SHP77 treated with DMSO at 0.1 percent for 48 hours (cell line): ENCODE measurements around the gene ADAM10.
"Not testable (repeated sequence)": the region's sequence is repeated elsewhere in the genome, so short reads cannot be mapped to it uniquely, and the experiment has no call there.

ENCODE experiments used
- DNase-seq: peaks from one replicate; lab custom pipeline; 2025; lab: John Stamatoyannopoulos, UW

ADAM10 gene

DNA sequence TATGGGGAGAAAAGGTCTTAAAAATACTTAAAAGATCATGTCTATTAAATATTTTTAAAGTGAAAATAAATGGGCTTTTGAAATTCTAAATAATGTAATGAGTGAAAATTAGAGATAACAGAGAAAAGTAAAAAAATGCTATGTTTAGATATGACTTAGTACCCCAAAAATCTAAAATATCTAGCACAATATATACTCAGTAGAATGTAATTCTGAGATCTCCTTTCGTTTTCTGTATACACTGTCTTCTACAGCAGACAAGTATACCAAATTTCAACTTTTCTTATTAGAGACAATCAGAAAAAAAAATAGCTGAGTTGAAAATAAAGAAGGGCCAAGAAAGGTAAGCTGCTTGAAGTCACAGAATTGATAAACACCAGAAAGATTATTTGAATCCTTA, 140.8 kb downstream of the ADAM10 start:
- no peak for DNase-seq

DNA sequence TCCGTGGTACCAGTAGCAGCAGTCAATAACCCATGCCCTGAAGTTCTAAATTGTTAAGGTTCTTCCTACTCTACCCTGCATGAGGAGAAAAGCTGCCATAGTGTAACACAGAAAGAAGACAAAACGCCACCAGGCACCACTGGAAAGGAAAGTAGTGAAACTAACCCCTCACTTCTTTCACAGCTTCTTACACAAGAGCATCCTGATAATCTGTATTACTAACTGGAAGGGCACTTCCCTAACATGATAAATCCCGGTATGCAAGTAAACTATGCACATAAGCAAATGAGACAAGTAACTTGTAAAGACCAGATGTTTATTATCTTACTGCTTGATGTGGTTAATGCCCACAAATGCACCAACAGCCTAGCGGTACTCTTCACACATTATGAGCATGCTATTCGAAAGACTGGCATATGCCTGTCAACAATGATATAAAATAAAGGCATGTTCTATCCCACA, 141.3 kb downstream of the ADAM10 start:
- DNase-seq = no peak

DNA sequence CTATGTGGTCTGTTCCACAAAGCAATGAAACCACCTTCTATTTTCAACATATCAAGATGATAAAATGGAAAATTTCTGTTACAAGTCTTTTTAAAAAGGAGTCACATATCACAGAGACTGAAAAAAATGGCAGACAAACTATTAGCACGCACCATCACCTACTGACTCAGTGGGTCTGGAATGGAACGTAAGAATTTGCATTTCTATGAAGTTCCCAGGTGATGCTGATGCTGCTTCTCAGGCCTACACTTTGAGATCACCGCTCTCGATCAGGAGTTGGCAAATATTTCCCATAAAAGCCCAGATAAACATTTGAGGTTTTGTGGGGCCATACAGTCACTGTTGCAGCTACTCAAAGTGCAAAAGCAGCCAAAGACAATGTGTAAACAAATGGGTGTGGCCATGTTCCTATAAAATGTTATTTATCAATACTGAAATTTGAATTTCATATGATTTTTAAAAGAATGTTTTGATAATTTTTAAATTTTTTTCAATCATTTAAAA, 142.9 kb downstream of the ADAM10 start:
- DNase-seq = no peak

DNA sequence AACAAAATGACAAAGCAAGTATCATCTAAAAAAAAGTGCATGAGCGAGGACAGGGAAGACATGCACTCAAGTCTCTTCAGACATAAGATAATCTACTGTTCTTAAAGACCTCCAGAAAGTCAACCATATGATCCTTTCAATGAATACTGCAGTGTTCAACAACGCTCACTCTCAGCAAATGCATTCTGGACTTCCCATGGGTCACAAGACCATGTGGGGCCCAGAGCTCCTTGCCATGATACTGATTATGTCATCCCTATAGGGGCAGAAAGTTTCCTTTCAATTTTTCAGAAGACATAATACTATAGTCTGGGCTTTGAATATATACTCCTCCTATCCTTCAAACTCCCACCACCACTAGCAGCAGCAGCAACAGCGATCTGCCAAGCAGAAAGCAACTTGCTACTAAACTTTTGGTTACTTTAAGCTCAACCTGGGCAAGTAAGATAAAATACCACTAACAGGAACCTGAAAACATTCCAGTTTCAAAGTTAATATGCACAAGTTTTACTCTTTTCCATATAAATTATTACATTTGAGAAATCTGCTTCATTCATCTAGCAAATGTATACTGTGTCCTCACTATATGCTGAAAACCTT, 143.5 kb downstream of the ADAM10 start:
- DNase-seq = no peak

DNA sequence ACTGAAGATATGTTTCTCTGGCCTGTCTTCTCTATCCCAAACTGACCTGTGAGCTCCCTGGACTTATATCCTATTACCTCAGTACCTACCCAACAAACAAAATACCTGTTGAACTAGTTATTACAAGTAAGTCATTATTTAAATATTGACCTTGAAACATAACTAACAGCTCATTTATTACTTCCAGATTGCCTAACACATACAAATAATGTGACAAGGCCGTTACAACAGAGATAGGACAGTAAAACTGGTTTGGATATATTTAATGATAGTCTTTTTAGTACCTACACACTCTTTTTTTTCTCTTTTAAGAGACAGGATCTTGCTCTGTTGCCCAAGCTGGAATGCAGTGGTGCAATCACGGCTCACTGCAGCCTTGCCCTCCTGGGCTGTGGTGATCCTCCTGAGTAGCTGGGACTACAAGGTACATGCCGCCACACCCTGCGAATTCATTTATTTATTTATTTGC, 145.0 kb downstream of the ADAM10 start:
- DNase-seq = no peak

DNA sequence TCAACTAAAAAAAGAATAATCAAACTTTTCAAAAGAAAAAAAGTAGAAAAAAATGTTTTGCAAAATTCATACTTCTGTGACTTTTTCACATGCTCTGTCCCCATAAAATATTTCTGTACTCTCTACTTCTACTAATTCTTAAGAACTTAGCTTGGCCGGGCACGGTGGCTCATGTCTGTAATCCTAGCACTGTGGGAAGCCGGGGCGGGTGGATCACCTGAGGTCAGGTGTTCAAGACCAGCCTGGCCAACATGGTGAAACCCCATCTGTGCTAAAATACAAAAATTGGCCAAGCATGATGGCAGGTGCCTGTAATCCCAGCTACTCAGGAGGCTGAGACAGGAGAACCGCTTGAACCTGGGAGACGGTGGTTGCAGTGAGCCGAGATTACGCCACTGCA, 145.6 kb downstream of the ADAM10 start:
- DNase-seq = not testable (repeated sequence)

DNA sequence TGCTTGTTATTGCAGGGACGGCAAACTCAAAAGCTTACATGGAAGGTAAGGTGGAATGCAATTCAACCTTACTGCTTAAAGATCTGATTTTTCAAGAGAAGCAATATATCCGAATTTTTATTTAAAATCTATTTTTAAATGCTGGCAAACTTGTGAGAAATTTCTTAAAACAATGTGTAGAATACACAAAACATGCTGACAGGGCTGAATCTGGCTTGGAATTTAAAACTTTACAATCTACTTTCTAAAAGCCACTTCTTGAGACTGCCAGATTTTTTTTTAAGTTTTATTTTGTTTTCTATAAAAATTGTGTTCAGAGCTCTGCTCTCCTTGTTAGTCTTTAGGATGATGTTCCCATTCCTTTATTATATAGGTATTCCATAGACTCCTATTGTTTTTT, 146.7 kb downstream of the ADAM10 start:
- no peak for DNase-seq

DNA sequence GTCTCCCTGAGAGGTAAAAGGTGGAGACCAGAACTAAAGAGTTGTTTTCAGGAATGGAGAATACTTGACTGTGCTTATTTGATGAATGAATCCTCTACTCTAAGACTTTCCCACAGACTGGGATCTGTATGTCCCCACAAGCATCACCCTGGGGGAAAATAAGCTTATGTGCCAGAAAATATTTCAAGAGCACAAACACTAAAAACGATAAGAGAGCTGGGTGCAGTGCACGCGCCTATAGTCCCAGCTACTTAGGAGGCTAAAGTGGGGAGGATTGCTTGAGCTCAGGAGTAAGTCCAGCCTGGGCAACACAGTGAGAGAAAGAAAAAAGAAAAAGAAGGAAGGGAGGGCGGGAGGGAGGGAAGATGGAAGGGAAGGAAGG, 150.7 kb downstream of the ADAM10 start:
- no peak for DNase-seq

DNA sequence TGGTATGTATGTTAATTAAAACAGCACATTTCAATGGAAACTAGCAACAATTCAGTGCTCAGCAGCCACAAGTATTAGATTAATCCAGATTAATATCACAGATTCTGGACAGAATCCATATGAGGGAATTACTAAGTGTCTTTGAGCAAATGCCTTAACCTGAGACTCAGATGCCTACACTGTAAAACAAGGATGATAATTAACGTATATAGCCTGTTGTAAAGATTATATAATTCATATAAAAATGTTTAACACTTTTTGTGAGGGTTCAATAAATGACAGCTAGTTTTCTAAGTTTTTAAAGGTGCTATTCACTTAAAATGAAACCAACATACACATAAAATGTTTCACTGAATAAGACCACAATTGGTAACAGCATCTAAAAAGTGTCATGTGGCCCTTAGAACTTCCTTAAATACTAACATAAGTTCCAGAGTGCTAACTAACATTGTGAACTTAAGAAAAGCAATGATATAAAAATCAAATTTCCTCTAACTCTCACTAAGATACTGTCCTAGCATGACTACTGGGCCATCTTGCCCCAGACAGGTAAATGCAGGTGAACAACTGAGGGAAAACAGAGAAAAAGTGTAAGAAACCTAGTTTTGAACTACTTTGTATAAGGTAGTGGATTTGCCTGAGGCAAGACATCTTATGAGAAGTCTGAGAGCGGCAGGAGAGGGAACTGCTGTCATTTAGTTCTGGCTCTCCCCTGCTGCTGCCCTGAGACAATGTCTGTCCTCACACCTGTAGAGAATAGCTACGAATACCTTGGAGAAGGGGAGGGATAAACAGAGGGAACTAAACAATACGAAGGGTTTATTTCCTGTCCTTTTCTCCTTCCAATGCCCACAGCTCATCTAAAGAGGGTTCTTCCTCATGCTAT, 151.3 kb downstream of the ADAM10 start:
- no peak for DNase-seq

DNA sequence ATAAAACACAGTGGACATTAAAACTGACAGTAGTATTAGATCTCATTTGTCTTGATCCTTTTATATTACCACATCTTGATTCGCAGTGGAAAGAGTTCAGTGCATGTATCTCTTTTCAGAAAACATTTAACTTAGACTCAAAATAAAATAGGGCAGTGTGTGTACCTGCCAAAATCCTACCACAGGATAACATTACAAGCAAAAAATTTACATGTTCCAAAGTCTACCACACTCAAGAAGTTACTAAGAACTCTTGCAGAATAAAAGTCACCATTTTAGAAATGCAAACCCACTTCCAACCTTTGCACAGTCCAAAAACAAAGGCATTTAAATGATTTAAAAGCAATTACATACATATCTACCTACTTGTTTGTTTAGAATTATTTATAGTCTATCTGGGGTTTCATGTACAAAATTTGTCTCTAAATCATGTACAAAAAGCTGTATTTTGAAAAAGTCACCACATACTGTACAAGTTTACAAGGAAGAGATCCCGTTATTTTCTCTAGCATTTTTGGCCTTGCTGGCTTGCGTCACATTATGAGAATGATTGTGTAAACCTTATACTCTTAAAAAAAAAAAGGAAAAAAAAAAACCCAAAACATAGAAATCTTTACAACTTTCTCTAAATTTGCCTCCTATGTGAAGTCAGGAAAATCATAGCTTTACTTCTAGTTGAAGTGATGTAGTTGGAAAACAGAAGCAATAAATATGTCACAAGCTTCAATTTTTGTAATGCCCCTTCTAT, 153.8 kb downstream of the ADAM10 start:
- DNase-seq = no peak

DNA sequence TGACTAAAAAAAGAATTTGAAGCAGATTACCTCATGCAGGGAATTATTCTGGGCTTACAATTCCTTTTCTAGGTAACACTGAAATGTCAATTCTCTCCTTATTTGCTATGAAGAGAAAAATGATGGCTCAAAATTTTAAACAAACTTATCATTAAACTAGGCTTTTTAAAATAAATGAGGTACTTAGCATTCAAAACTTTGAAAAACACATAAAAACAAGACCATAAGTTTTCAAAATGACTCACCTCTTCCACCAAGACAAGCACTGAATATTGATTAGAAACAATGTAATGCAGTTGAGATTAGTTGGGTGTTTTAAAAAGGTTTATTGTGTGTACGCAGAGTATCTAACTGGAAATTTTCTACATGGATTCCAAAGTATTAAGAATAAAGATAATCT, 154.6 kb downstream of the ADAM10 start:
- no peak for DNase-seq

DNA sequence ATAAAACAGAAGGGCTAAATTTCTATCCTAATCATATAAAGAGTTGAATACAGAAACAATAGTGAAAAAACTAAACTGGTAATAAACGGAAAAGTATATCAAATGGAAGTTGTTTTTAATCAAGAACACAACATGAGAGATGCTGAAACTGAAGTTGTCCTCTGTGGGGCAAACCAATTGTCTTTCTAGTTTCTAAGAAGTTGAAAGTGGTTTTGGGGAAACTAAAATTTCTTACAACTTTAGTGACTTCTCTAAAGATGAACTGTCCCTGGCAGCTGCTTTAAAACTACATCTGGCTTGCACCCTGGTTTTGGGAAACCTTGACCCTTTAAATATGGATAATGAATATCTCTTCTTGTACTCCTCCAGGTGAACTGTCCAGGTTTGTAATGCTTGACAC, 155.6 kb downstream of the ADAM10 start:
- no peak for DNase-seq

DNA sequence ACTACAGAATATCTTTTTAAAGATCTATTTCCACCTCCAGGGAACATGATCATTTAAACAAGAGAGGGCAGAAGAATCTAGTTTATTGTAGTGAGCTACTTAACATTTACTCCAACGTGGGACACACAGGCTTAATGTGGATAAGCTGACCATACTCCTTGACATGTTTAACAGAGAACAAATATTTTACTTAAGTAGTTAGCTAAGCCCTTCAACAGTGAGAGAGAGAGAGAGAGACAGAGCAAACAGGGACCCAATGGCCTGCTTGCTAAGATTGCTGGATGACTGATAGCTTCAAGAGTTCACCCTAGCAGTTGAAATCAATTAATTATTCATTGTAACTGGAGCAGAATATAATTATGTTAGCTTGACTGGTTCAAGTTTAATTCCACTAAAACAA, 158.6 kb downstream of the ADAM10 start:
- DNase-seq = no peak

DNA sequence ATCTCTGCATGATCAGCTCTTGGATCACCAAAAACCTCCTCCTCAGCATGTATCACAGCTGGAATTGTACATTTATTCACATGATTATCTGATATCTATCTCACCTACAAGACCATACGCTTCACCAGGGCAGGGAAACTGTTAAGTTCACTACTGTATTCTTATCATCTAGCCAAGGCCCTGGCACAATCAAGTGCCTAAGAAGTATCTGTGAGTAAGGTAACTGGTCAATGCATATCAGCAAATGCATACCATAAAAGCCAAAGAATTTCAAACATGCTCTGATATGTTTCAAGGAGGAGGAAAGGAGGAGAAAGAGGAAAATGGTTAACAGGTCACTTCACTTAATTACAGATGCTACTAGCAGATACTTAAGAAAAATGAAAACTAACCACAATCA, 159.3 kb downstream of the ADAM10 start:
- no peak for DNase-seq

DNA sequence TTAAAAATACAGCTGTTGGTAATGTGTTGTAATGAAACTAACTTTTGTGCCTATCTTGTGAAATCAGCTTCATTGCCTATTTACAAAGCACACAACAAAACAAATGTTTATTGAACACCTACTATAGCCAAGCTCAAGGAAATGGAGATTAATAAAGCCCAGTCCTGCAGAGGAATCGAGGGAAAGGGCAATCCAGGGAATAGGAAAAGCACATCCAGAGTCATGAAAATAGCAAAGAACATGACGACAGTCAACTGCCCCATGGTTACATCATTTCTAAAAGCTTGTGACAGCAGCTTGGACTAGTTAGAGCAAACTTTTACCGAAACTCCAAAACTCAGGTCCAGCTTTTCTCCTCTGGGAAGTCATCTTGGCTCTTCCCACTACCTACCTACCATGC, 160.5 kb downstream of the ADAM10 start:
- no peak for DNase-seq

DNA sequence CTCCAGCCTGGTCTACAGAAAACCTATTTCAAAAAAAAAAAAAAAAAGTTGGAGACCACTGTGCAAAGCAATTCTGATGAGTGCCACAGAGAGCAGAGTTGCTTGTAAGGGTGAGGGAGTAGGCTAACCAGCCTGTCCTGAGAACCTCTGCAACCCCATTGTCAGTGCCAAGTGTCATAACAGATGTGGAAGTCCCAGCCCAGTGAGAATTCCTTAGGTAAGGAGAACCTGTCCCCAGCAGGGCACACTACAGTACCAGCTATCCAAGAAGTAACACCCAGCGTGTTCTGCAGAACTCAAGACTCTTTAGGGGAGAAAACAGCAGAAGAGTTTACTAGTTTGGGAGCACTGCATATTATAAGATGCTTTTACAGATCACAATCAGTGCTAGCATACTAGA, 161.4 kb downstream of the ADAM10 start:
- no peak for DNase-seq

DNA sequence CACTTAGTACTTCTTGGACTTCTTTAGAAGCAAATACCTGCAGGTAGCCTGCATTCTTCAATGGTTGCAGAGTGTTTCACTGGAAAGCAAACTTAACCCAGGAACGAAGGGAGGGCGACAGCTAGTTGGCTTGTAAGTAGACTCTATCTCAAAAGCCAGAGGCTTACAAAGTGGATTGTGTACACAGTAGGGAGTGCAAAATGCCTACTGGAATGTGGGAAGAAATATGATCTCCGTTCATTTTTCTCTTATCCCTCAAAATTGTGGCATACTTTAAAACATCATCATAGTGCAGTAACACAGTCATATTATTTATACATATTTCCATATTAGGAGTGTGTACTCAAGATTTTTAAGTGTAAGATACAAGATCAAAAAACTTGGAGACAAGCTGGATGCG, 162.0 kb downstream of the ADAM10 start:
- no peak for DNase-seq

DNA sequence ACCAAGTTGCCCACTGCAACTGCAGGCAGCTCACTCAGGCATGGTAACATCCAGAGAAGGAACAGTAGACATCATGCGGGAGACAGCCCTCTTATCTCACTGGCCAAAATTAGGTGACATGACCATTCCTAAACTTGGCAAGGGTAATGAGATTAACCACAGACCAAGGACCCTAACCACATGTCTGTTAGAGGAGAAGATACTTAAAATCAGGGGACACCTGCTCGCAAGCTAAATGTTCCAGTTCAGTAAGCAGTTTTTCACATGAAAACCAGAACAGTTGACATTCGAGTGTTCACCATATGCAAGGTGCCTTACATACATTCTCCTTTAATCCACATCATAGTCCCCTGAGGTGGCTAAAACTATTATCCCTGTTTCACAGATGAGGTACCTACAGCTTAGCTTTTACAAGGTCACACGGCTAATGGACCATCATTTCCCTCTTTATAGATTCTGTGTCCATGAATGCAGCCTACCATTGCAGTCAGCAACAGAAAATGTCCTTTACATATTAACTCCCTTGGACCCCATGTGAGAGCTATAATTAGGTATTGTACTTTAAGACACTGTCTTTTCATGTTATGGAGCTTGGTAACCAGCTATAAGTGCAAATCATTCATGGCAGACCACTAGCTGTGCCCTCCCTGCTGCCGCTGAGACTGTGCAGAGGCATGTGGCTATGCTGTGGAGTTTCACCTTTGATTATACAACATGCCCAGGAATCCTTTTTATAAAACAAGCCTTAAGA, 163.6 kb downstream of the ADAM10 start:
- DNase-seq = no peak

DNA sequence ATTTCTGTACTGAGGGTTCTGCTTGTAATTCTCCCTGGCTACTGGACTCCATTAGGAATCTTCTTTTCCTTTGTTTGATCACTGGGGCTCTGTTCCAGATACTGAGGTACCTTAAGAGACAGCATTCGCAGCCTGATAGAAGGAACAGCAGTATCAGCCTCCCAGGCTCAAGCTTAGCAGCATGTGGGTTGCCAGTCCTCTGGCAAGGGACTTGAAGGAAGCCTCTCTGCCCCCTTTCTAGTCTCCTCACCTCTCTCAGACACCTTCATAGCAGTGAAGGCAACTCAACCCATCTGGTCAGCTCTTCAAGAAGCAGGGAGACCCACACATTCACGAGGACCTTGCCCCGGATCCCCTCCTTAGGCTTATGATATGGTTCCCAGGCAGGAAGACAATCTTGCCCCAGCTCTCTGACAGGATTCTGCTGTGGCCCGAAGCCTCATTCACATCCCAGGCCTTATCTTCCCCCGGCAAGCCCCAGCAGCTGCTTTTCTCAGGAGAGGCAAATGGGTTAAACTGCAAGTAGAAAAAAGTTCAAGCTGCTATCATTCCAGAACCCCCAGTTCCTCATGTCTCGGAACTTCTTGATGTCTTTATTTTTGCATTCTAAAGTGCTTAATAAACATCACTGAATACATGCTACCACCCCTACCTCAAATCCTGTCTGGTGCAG, 164.6 kb downstream of the ADAM10 start:
- DNase-seq = no peak

DNA sequence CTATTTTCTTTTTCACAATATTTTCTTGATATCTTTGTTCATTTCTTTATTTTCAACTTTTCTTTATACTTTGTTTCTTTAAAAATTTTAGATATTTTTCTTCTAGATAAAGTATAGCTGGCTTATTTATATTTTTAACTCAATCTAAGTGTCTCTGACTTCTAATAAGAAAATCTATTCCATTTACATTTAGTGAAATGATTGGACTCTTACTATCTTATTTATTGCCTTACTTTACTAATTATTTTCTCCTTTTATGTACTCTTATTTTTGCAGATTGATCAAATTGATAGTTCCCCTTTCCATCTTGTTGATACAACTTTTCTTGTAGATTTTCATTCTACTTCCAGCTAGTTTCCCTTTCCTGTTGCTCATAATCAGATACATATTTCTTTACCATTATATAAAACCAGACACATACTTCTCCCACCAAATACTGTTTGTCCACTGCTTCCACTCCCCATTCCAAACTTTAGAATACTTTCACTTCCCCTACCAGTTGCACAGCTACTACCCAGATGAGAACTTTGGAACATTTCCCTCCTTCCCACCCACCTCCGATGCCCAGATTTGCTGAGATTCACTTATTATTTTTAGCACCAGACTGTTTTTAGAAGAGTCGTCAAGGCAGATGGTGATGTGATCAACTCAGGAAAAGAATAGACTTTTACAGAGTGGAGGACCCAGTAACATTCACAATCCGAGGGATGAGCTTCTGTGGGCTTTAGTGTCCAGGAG, 166.2 kb downstream of the ADAM10 start:
- no peak for DNase-seq

DNA sequence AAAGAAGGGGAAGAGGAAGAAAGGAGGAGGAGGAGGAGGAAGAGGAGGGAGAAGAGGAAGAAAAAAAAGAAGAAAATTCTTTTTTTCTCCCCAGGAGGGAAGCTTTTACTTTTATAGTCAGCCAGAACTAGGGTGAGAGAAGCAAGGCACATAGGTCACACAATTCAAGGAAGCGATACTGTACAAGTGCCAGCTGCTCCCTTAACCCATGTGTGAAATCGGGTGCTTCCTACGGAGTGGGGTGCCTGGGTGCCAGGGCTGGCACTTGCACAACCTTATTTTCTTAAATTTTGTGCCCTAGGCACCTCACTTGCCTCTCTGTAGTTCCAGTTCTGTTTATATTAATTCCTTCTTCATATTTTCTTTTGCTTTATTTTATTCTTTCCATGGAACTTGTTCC, 167.3 kb downstream of the ADAM10 start:
- no peak for DNase-seq
